Mesodermal cell (in vitro differentiated cells): Measurements from ENCODE around the gene TMEM143.
"Not testable (repeated sequence)": the region's sequence is repeated elsewhere in the genome, so short reads cannot be mapped to it uniquely, and the experiment has no call there.

Experiments
- H3K27ac ChIP-seq: 2 replicates; pipeline ENCODE4 v1.7.0; 2013; ENCODE audit warnings: mild to moderate bottlenecking, low read depth, low read length, moderate library complexity; ENCODE audit not compliant: severe bottlenecking
- H3K36me3 ChIP-seq: 2 replicates; pipeline ENCODE4 v1.7.1; 2013; ENCODE audit warnings: mild to moderate bottlenecking, low read length, moderate library complexity; ENCODE audit not compliant: control insufficient read depth, insufficient read depth
- H3K4me1 ChIP-seq: one replicate; pipeline ENCODE4 v1.7.1; 2013; ENCODE audit warnings: mild to moderate bottlenecking, low read length; ENCODE audit not compliant: insufficient read depth, control insufficient read depth, poor library complexity, severe bottlenecking
- H3K4me3 ChIP-seq: 2 replicates; pipeline ENCODE4 v1.7.0; 2013; ENCODE audit warnings: low read length, control low read depth, mild to moderate bottlenecking; ENCODE audit not compliant: insufficient read depth, poor library complexity, severe bottlenecking; ENCODE audit errors: extremely low read depth
- H3K9me3 ChIP-seq: 2 replicates; pipeline ENCODE4 v1.7.1; 2013; ENCODE audit warnings: mild to moderate bottlenecking, low read length, moderate library complexity; ENCODE audit not compliant: control insufficient read depth
- WGBS, 2 experiments: methylation state at CpG; one replicate each; pipeline ENCODE4 v1.1.5; 2013; ENCODE audit warnings: missing lambda C conversion rate in 2 of 2; ENCODE audit not compliant: insufficient coverage in 2 of 2; 5-methylcytosine and 5-hydroxymethylcytosine counted together

Gene TMEM143

GRCh38 chr19:48325265-48325910, 38.4 kb downstream of the TMEM143 start, which contains the start of gene EMP3:
TSS of gene EMP3 (plus strand) at chr19:48325552. CDS start at chr19:48326845, 1,293 bp downstream.
- Histone ChIP-seq H3K4me3 (peak within 1 kb of the TSS; percentile 51), H3K27ac (peak within 1 kb of the TSS; percentile 94), H3K4me1 (peaks cover 13% of the 10 kb centered on the region), H3K36me3 (peaks cover 39% of the 10 kb centered on the region), H3K9me3 (peaks cover 5% of the 10 kb centered on the region)
- WGBS, 2 experiments: 1 to 7% methylated on average over 18 to 19 of the region's 22 CpGs

- Histone ChIP-seq H3K4me3 (peak overlapping the region; percentile 51), H3K9me3 (no peaks in the 10 kb centered on the region), H3K36me3 (peaks cover 5% of the 10 kb centered on the region), H3K27ac (peak overlapping the region; percentile 96), H3K4me1 (peaks cover 14% of the 10 kb centered on the region)
- WGBS, 2 experiments: 7% methylated on average over 49 to 53 of the region's 63 CpGs
Observed at GRCh38 chr19:48321622-48322591, 41.8 kb downstream of the TMEM143 start.

GRCh38 chr19:48321372-48321621, 42.4 kb downstream of the TMEM143 start:
- H3K36me3 ChIP-seq: no peaks in the 10 kb centered on the region
- WGBS, 2 experiments: 0 to 2% methylated on average over 16 to 21 of the region's 22 CpGs
- H3K27ac ChIP-seq: peak overlapping the region; percentile 96
- peaks cover 14% of the 10 kb centered on the region for H3K4me1 ChIP-seq
- no peaks in the 10 kb centered on the region for H3K9me3 ChIP-seq
- peak overlapping the region; percentile 51 for H3K4me3 ChIP-seq

GRCh38 chr19:48319647-48320541, 43.8 kb downstream of the TMEM143 start:
- Histone ChIP-seq H3K36me3 (no peaks in the 10 kb centered on the region), H3K27ac (peak overlapping the region; percentile 67), H3K4me3 (no peak overlapping the region), H3K9me3 (no peaks in the 10 kb centered on the region), H3K4me1 (peaks cover 14% of the 10 kb centered on the region)
- WGBS, 2 experiments: 64 to 66% methylated on average over 5 to 8 of the region's 16 CpGs

GRCh38 chr19:48318286-48318987, 45.3 kb downstream of the TMEM143 start:
- Histone ChIP-seq H3K9me3 (no peaks in the 10 kb centered on the region), H3K27ac (no peak overlapping the region), H3K4me1 (peaks cover 11% of the 10 kb centered on the region), H3K4me3 (no peak overlapping the region), H3K36me3 (no peaks in the 10 kb centered on the region)
- 92% methylated on average over 16 to 20 of the region's 21 CpGs for WGBS, 2 experiments

GRCh38 chr19:48317708-48317960, 46.1 kb downstream of the TMEM143 start:
- H3K4me1 ChIP-seq, H3K36me3 ChIP-seq, H3K27ac ChIP-seq, H3K4me3 ChIP-seq, H3K9me3 ChIP-seq: not testable (repeated sequence)
- WGBS, 2 experiments: 88 to 92% methylated on average over 2 to 9 of the region's 9 CpGs

- no peak overlapping the region for H3K4me3 ChIP-seq
- WGBS, 2 experiments: 92 to 94% methylated on average over 2 of the region's 7 CpGs
Observed at GRCh38 chr19:48315712-48316111, 48.0 kb downstream of the TMEM143 start.

GRCh38 chr19:48311384-48311783, 52.4 kb downstream of the TMEM143 start:
- Histone ChIP-seq H3K36me3 (no peaks in the 10 kb centered on the region), H3K27ac (no peak overlapping the region), H3K4me3 (no peak overlapping the region), H3K4me1 (no peaks in the 10 kb centered on the region), H3K9me3 (no peaks in the 10 kb centered on the region)
- 94 to 95% methylated on average over 7 to 11 of the region's 11 CpGs for WGBS, 2 experiments

More at GRCh38 chr19:48315712-48316111, 48.0 kb downstream of the TMEM143 start:
- H3K9me3 ChIP-seq: no peaks in the 10 kb centered on the region
- peaks cover 4% of the 10 kb centered on the region for H3K4me1 ChIP-seq
- H3K27ac ChIP-seq: no peak overlapping the region
- no peaks in the 10 kb centered on the region for H3K36me3 ChIP-seq

GRCh38 chr19:48310227-48310626, 53.5 kb downstream of the TMEM143 start:
- no peaks in the 10 kb centered on the region for H3K4me1 ChIP-seq
- H3K4me3 ChIP-seq: no peak overlapping the region
- H3K9me3 ChIP-seq: no peaks in the 10 kb centered on the region
- no peak overlapping the region for H3K27ac ChIP-seq
- no peaks in the 10 kb centered on the region for H3K36me3 ChIP-seq
- 95 to 100% methylated on average over 5 to 6 of the region's 7 CpGs for WGBS, 2 experiments

- not testable (repeated sequence) for H3K4me3 ChIP-seq, H3K4me1 ChIP-seq, H3K27ac ChIP-seq, H3K9me3 ChIP-seq, H3K36me3 ChIP-seq
- WGBS, 2 experiments: 76 to 94% methylated on average over 4 of the region's 5 CpGs
Observed at GRCh38 chr19:48309731-48310130, 54.0 kb downstream of the TMEM143 start.
